NOMO-1 treated with DMSO at 0.1 percent for 48 hours (cell line): ENCODE results near the gene WDR19.

Experiments used
- DNase-seq: peaks from one replicate; lab custom pipeline; 2025; ENCODE audit not compliant: unreplicated experiment; lab: John Stamatoyannopoulos, UW

The WDR19 gene

GRCh38 chr4:39295784-39296183 lies 113.5 kb downstream of the WDR19 start:
- no peak for DNase-seq

DNA sequence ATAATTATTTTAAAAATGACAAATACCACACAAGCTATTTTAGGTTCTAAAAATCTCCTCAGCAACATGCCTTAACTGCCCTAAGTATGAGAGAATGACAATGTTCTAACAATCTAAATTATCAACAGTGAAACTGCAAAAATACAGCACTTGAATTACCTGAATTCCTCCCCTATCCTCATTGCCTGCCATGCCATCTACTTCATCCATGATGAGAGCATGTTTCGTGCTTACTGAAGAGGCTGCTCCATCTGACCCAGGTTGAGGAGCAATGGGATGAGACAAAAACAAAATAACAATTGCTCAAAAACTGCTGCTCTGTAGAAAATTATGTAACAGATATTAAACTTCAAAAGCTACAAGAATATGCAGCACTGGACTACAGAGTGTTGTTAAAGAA lies 120.6 kb downstream of the WDR19 start:
- no peak for DNase-seq

DNA sequence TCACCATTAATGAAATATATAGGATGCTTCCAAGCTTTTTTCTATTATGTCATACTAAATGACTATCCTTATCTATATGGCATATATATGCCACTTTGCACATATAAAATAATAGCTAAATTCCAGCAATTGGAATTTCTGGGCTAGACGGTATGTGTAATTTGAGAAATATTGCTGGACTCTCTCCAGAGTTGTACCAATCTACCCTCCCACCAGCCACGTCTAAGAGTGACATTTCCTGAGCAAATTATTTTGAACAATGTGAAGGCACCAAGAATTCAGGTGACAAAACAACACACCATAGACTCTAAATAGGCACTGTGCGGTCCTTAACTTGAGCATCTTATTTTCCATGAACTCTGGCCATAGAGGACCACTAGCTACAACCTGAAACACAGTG lies 121.5 kb downstream of the WDR19 start:
- no peak for DNase-seq

- no peak for DNase-seq
Observed at GRCh38 chr4:39304651-39305050, 122.3 kb downstream of the WDR19 start.

GRCh38 chr4:39305912-39306677 lies 123.8 kb downstream of the WDR19 start:
- no peak for DNase-seq

GRCh38 chr4:39308611-39309010 lies 126.3 kb downstream of the WDR19 start:
- no peak for DNase-seq

GRCh38 chr4:39312816-39313215 lies 130.5 kb downstream of the WDR19 start:
- no peak for DNase-seq

DNA sequence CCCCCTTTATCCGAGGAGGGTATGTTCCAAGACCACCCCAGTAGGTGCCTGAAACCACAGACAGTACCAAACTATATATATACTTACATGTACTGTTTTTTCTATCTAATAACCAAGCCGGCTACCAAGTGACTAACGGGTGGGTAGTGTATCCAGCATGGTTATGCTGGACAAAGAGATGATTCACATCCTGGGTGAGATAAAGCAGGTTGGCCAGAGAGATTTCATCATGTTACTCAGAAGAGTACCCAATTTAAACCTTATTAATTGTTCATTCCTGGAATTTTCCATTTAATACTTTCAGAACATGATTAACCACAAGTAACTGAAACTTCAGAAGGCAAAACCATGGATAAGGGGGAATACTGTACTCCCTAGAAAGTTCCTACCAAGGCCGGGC lies 137.3 kb downstream of the WDR19 start:
- no peak for DNase-seq

GRCh38 chr4:39320381-39321115 lies 138.2 kb downstream of the WDR19 start:
- DNase-seq, result no peak

- no peak for DNase-seq
Observed at GRCh38 chr4:39323821-39324220, 141.5 kb downstream of the WDR19 start.

DNA sequence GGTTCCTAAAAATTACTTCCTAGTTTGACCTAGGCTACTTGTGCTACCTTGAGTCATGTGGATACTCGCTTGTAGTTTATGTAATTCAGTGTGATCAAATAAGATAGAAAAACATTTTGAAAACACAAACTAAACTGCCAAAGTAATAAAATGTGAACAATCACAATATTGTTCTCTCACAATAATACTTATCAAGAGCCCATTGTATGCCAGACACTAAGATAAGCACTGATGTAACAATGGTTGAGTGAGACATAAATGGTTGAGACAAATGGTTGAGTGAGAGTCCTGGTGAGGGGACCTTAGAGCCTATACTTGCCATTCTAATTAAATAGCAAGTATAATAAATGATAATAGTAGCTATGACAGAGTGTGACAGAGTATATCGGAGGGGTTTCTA lies 142.1 kb downstream of the WDR19 start:
- no peak for DNase-seq

DNA sequence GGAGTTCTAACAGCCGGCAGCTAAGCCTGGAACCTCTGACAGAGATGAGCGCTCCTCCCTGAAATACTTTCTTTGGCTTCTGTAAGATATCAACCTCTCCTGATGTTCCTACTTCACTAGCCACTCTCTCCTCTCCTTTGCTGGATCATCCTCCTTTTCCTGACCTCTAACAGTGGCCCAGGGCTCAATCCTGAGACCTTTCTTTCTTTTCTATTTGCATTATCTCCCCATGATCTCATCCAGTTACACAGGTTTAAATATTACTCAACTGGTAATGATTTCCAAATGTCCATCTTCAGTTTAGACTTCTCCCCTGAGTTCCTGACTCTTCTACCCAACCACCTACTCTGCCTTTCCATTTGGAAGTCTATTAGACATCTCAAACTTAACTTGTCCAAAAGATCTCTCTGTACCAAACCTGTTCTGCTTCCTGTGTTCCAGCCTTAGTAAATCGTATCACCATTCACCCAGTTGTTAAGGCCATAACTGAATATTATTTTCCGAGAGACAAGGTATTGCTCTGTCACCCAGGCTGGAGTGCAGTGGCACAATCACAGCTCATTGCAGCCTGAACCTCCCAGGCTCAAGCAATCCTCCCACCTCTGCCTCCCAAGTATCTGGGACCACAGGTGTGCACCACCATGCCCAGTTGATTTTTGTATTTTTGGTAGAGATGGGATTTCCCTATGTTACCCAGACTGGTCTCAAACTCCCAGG lies 142.7 kb downstream of the WDR19 start:
- no peak for DNase-seq

GRCh38 chr4:39326468-39326977 lies 144.2 kb downstream of the WDR19 start:
- no peak for DNase-seq

- DNase-seq, result no peak
Observed at GRCh38 chr4:39330353-39330752, 148.0 kb downstream of the WDR19 start.

GRCh38 chr4:39331191-39331590 lies 148.9 kb downstream of the WDR19 start:
- no peak for DNase-seq
